Retinal pigment epithelial cell (primary cell): ENCODE data around the gene ENDOU.

ENCODE experiments used
- DNase-seq: peaks from one replicate; pipeline ENCODE4 v3.0.0-alpha.2; 2010; ENCODE audit warnings: low read depth
- H3K4me3 ChIP-seq: 2 replicates; pipeline ENCODE4 v1.5.1; 2011; ENCODE audit warnings: mild to moderate bottlenecking, low read length, control low read depth, moderate library complexity
- TF ChIP-seq, protein P1 (sequence below): conservative IDR thresholded peaks from 2 replicates; pipeline ENCODE4 v1.5.1; 2011; ENCODE audit warnings: low read depth, low read length, control low read depth, inconsistent platforms

ENDOU gene

DNA sequence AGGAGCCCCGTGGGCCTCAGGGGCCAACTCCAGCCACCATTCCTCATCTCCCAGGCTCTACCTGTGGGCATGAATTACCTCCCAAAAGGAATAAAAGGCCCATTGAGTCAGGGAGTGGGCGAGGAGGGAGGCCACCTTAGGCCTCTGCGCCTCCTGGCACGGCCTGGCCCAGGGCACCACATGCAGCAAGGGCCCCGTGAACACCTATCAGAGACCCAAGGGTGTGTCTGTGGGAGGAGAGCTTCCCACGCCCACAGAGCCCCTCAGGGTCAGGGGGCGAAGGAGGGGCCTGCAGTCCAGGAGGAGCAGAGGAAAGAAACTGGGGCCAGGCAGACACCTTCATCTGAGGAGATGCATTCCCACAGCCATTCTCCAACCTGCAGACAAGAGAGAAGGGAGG is 21.2 kb upstream of the ENDOU start:
- TF ChIP-seq, protein P1, sequence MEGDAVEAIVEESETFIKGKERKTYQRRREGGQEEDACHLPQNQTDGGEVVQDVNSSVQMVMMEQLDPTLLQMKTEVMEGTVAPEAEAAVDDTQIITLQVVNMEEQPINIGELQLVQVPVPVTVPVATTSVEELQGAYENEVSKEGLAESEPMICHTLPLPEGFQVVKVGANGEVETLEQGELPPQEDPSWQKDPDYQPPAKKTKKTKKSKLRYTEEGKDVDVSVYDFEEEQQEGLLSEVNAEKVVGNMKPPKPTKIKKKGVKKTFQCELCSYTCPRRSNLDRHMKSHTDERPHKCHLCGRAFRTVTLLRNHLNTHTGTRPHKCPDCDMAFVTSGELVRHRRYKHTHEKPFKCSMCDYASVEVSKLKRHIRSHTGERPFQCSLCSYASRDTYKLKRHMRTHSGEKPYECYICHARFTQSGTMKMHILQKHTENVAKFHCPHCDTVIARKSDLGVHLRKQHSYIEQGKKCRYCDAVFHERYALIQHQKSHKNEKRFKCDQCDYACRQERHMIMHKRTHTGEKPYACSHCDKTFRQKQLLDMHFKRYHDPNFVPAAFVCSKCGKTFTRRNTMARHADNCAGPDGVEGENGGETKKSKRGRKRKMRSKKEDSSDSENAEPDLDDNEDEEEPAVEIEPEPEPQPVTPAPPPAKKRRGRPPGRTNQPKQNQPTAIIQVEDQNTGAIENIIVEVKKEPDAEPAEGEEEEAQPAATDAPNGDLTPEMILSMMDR = no peak
- no peak for DNase-seq
- H3K4me3 ChIP-seq = no peak overlapping the region

DNA sequence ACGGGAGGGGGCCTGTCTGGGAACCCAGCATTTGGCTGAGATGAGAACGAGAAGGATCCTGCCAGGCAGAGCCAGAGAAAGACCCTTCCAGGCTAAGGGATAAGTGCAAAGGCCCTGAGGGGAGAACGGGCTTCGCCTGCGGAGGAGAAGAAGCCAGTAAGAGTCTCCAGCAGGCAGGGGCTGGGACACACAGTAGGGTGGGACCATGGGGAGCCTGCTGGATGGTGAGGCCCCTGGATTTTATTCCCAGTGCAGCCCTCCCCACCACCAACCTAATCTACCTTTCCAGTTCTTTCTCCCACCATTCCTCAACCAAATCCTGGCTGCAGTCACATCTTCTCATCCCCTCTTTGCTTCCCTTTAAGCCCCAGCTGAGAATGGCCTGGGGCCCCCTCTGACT is 20.8 kb upstream of the ENDOU start:
- H3K4me3 ChIP-seq = no peak overlapping the region
- DNase-seq = no peak
- TF ChIP-seq, protein P1 = no peak

DNA sequence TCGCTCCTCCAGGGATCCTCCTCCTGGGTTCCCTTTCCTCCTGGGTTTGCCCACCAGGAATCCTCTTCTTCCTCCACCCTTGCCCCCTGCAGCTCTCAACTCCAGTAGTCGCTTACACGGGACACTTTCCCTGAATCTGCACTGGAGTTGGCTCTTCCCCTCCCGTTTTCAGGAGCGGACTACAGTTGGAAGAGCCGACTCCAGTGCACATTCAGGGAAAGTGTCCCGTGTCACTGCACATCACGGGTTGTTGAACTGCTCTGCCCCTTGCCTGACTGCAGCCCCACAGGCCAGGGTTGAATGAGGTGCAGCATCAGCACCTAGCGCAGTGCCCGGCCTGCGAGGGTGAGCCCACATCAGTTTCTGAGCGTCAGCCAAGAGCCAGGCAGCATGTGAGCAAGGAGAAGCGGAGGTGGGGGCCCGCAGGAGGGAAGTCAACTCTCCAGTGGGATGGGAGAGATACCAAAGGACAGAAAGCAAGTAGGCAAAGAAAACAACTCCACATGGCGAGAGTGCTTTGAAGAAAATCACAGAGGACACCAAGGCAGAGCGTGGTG is 20.3 kb upstream of the ENDOU start:
- DNase-seq = no peak
- TF ChIP-seq, protein P1 = no peak
- H3K4me3 ChIP-seq = no peak overlapping the region

DNA sequence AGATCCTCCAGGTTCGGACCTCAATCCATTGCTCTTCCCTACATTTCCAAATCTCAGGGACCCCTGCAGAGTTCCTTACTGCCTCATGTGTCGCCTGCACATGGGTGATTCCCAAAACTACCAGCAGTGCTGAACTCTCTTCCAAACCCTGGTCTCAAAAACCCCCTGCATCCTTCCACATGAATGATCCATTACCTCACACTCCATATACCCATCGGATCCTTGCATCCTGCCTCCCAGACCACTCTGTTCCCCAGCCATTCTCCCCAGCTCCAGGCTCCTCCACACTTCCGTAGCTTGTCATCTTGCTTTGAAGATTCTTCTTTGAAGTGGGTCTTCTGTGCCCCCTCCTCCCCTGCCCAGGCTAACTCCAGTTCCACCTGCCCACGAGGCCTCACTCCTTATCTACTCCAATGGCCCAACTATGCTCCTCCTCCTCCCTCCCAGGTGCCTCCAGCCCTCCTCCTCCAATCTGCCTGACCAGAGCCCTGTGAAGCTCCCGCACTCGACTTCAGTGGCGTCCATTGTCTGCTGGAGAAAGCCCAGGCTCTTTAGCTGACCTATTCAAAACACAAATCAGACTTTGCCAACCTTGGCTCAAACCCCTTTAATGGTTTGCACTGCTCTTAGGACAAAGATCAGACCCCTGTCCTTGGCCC is 19.6 kb upstream of the ENDOU start:
- H3K4me3 ChIP-seq = no peak overlapping the region
- no peak for DNase-seq
- TF ChIP-seq, protein P1 = no peak

DNA sequence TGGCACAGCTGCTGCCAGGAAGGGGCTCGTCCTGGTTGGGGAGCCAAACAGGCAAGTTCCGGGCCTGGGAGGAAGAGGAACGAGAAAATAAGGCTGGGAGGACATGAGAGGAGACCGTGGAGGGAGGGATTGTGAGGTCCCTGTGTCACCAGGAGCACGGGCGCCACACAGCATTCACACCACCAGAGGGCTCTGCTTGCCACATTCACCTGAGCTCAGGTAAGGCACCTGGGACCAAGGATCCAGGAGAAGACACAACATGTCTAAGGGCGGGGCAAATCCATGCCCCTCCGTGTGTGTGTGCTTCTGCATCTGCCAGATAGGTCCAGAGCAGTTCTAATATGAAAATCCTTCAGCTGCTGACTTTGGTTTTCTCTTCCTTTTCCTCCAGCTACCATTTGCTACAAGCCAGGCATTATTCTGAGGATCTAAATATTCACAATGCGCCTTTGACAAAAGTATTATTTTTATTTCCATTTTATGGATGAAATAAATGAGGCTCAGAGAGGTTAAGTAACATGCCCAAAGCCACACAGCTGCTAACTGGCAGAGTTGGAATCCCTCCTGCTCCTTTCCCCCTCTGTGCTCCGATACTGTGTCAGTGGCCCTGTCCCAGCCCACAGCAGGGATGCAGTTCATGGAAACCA is 18.8 kb upstream of the ENDOU start:
- TF ChIP-seq, protein P1 = peak; percentile 62
- DNase-seq = no peak
- H3K4me3 ChIP-seq = no peak overlapping the region

DNA sequence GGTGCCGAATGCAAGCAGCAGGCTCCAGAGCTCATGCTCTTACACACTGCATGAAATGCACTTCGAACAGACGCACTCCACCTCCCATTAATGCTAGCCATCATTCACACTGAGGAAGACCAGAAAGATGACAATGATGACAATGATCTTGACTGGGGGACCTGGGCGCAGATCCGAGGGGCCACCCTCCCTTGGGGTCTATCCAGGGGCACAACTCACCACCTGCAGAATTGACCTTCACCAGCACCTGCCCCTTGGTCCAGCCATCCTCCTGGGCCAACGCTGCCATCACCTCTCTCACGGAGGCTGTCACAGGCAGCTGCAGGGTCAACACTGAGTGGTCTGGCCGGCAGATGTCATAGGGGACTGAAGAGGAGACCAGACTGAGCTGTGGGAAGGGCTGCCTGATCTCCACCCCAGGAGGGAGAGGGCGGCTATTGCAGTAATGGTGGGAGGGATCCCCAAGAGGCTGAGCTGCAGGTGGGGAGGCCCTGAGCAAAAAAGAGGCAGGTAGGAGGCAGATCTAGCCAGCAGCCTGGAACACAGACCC is 18.1 kb upstream of the ENDOU start:
- H3K4me3 ChIP-seq = no peak overlapping the region
- no peak for DNase-seq
- TF ChIP-seq, protein P1 = no peak
